ENCODE results near the gene DDX31.

The DDX31 gene

DNA sequence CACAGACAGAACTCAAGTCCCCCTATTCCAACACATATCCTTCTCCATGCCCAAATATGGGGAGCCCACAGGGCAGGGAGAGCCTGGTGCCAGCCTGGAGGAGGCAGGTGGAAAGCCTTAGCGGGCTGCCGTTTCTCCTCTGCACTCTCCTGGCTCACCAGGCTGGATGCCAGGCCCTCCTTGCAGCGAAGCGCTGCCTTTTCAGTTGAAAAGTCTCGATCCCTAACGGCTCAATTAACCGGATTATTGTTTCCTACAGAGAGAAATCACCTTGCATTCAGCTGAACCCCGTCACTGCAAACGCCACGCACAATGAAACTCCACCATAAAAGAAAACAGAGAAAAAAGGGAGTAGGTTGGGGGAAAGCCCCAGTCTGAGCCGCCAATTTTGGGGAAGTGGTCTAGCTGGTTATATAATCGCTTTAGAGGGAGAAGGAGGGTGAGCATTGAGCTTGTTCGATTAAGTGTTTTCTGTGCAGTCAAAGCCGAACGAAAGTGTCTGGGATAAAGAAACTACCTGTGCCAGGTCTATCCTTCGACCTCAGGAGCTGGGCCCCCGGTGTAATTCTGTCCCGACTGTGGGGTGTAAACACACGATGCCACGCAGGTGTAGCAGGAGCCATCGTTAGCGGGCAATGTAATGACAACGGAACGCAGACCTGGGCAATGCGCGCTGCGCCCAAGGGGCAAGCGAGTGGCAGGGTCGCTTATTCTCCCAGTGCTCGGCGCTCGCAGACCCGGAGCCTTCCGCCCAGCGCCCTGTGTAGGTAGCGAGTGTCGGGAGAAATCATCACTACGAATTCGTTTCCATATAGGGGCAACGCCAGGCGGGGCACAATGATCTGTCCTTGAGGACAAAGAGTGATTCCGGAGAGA lies 83.6 kb downstream of the DDX31 start:
- no peak overlapping the region for H3K9ac ChIP-seq (ENCODE audit: low read depth, low read length)
- H3K36me3 ChIP-seq (ENCODE audit: insufficient read depth, low read depth, low read length) = no peaks in the 10 kb centered on the region
- H3K27ac ChIP-seq (ENCODE audit: low read length) = no peak overlapping the region
- H3K9me3 ChIP-seq (ENCODE audit: insufficient read depth, low read depth, low read length) = peaks cover 3% of the 10 kb centered on the region; the same call in 1 of the 2 replicates
- H3K4me3 ChIP-seq (ENCODE audit: low read length) = peak overlapping the region; percentile 26; the same call in 1 of the 2 replicates
- H3K27me3 ChIP-seq (ENCODE audit: insufficient read depth, low read length) = peaks cover 100% of the 10 kb centered on the region
- H3K4me1 ChIP-seq (ENCODE audit: insufficient read depth, low read length) = peaks cover 16% of the 10 kb centered on the region

DNA sequence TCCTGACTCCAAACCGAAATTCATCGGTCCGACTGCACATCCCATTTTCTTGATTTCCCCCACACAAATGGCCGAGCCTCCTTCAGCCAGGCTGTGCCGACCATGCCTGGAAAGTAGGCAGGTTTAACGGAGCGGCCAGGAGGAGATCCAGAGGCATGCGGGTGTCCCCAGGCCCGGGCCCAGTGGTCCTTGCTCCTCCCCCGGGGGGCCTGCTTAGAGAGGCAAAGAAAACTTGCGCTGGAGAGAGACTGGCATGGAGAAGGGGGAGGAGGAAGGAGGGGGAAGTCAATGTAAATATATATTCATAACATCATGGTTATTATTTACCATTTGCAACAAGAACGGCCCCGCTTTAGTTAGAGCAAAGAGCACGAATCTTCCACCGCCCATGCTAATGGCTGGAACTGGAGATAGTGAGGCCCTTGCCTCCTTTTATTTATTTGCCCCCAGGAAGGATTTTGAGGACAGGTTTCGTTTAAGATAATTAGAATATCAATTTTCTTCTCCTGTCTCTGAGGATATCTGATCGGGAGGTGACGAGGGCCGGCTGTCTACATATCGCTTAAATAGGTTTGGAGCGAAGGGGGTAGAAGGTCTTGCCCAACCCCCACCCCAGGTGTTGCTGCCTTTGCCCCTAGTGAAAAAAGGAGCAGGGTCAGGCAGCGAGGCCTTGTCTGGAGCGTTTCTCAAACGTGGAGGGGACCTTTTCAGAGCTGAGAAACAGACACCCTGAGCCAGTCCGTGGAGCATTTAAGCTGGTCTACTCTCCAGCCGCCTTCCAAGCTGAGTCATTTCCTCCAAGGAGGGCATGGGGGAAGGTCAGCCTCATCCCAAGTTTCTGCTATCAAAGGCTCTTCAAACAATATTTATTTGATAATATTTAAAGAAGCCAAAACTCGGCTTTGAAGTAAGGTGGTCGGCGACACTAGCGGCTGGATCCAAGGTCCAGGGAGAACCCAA lies 84.9 kb downstream of the DDX31 start:
- H3K9me3 ChIP-seq (ENCODE audit: insufficient read depth, low read depth, low read length) = peaks cover 4% of the 10 kb centered on the region; the same call in 1 of the 2 replicates
- H3K36me3 ChIP-seq (ENCODE audit: insufficient read depth, low read depth, low read length) = no peaks in the 10 kb centered on the region
- H3K27ac ChIP-seq (ENCODE audit: low read length) = no peak overlapping the region
- H3K4me3 ChIP-seq (ENCODE audit: low read length) = peak overlapping the region; percentile 29; the same call in 1 of the 2 replicates
- H3K27me3 ChIP-seq (ENCODE audit: insufficient read depth, low read length) = peaks cover 100% of the 10 kb centered on the region
- H3K4me1 ChIP-seq (ENCODE audit: insufficient read depth, low read length) = peaks cover 16% of the 10 kb centered on the region
- H3K9ac ChIP-seq (ENCODE audit: low read depth, low read length) = no peak overlapping the region

DNA sequence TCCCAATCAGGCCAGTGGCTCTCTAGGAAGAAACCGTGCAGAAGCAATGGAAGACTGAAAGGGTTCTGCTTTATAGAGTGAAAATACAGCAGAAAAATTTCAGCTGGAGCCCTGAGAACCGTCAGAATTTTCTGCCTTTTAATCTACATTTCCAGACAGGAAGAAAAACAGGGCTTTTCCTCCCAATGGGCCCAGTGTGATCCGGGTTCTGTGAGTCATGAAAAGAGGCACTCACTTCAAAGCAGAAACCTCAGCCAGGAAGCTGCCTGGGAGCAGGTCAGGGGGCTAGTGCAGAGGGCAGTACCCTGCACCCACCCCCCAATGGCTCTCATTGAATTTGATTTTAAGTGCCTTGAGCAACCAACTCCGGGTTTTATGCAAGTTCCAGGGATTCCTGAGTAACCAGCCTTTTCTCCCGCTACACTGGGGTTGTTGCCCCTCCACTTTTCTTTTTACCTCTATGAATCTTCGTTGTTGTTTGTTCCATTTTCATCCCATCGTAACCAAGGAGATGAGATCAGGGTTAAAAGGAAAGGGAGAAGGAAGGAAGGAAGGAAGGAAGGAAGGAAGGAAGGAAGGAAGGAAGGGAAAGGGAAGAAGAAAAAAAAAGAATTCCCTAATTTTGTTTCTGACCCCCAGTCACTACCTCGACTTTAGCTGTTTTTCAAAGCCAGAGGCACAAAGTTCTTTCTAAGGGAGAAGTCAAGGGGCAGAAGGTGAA lies 86.0 kb downstream of the DDX31 start:
- no peaks in the 10 kb centered on the region for H3K36me3 ChIP-seq (ENCODE audit: insufficient read depth, low read depth, low read length)
- no peak overlapping the region for H3K4me3 ChIP-seq (ENCODE audit: low read length)
- peaks cover 16% of the 10 kb centered on the region for H3K4me1 ChIP-seq (ENCODE audit: insufficient read depth, low read length)
- H3K9ac ChIP-seq (ENCODE audit: low read depth, low read length) = no peak overlapping the region
- H3K27ac ChIP-seq (ENCODE audit: low read length) = no peak overlapping the region
- peaks cover 100% of the 10 kb centered on the region for H3K27me3 ChIP-seq (ENCODE audit: insufficient read depth, low read length)
- peaks cover 8% of the 10 kb centered on the region; the same call in 1 of the 2 replicates for H3K9me3 ChIP-seq (ENCODE audit: insufficient read depth, low read depth, low read length)

DNA sequence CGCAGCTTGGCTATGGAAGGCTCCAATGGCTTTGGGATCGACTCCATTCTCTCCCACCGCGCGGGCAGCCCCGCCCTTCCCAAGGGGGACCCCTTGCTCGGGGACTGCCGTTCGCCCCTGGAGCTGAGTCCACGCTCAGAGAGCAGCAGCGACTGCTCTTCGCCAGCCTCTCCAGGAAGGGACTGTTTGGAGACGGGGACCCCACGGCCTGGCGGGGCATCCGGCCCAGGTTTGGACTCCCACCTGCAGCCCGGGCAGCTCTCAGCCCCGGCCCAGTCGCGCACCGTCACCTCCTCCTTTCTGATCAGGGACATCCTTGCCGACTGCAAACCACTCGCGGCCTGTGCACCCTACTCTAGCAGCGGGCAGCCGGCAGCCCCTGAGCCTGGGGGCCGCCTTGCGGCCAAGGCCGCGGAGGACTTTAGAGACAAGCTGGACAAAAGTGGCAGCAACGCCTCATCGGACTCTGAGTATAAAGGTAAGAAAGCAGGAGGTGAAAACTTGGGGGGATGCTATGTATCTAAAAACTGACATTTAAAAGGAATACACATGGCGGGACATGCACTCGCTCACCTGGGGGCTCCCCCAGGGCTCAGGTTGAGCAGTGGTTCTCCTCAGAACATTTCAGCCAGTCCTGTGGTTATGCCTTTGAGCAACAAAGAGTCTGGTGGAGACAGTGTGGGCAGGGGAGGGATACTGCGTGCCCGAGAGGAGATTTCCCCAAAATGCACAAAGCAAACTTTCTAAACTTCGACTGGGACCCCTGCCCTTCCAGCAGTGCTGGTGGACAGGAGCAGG lies 86.8 kb downstream of the DDX31 start:
- H3K4me3 ChIP-seq (ENCODE audit: low read length) = no peak overlapping the region
- peaks cover 100% of the 10 kb centered on the region for H3K27me3 ChIP-seq (ENCODE audit: insufficient read depth, low read length)
- H3K4me1 ChIP-seq (ENCODE audit: insufficient read depth, low read length) = peaks cover 16% of the 10 kb centered on the region
- peaks cover 8% of the 10 kb centered on the region; the same call in 1 of the 2 replicates for H3K9me3 ChIP-seq (ENCODE audit: insufficient read depth, low read depth, low read length)
- no peaks in the 10 kb centered on the region for H3K36me3 ChIP-seq (ENCODE audit: insufficient read depth, low read depth, low read length)
- H3K27ac ChIP-seq (ENCODE audit: low read length) = no peak overlapping the region
- no peak overlapping the region for H3K9ac ChIP-seq (ENCODE audit: low read depth, low read length)

DNA sequence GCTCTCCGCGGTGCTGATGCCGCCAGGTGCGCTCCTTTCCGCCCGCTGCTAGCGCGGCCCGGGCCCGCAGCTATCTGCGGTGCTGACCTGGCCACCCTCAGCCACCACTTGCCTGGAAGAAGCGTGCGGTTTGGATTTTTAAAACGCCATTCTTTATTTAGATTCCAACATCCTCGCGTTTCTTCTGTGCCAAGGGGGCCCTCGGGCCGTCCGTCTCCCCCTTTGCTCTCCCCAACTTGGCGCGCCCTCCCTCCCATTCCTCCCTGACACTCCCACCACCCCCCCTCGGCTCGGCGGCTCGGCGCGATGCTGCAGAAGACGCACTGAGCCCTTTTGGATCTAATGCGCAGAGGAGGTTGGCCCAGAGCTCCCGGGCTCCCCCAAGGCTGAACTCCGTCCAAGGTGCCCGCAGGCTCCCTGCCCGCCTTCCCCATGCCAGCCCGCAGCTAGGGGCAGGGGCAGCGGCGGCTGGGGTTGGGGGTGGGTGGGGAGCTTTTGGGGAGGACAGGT lies 87.5 kb downstream of the DDX31 start, which contains the start of gene BARHL1:
Gene BARHL1, plus strand, starts transcription at position 331 of the 510 bp plus-strand sequence. CDS start 192 bp downstream, outside the sequence.
- peaks cover 5% of the 10 kb centered on the region; the same call in 1 of the 2 replicates for H3K9me3 ChIP-seq (ENCODE audit: insufficient read depth, low read depth, low read length)
- H3K4me1 ChIP-seq (ENCODE audit: insufficient read depth, low read length) = peaks cover 16% of the 10 kb centered on the region
- no peaks in the 10 kb centered on the region for H3K36me3 ChIP-seq (ENCODE audit: insufficient read depth, low read depth, low read length)
- no peak within 1 kb of the TSS for H3K9ac ChIP-seq (ENCODE audit: low read depth, low read length)
- H3K27me3 ChIP-seq (ENCODE audit: insufficient read depth, low read length) = peaks cover 100% of the 10 kb centered on the region
- H3K27ac ChIP-seq (ENCODE audit: low read length) = no peak within 1 kb of the TSS
- peak within 1 kb of the TSS; percentile 61; the same call in 1 of the 2 replicates for H3K4me3 ChIP-seq (ENCODE audit: low read length)

DNA sequence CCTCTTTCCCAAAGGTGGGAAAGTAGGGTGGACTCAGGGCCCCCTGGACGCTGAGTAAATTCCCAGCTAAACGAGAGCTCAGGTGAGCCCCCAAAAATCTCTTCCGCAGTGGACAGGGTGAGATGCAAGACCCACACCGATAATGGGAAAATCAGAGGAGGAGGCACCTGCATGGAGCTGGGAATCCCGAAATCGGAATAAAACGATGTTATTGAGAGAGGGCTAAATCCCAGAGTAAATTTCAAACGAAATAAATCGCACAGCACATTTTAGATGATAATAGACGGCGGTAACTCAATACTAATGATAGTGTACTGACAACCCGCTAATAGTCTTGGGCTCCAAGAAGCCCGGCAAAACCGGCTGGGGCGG lies 90.4 kb downstream of the DDX31 start:
- no peaks in the 10 kb centered on the region for H3K36me3 ChIP-seq (ENCODE audit: insufficient read depth, low read depth, low read length)
- H3K4me3 ChIP-seq (ENCODE audit: low read length) = no peak overlapping the region; the same call in 1 of the 2 replicates
- H3K27me3 ChIP-seq (ENCODE audit: insufficient read depth, low read length) = peaks cover 94% of the 10 kb centered on the region
- peaks cover 5% of the 10 kb centered on the region; the same call in 1 of the 2 replicates for H3K9me3 ChIP-seq (ENCODE audit: insufficient read depth, low read depth, low read length)
- no peak overlapping the region for H3K9ac ChIP-seq (ENCODE audit: low read depth, low read length)
- peaks cover 1% of the 10 kb centered on the region for H3K4me1 ChIP-seq (ENCODE audit: insufficient read depth, low read length)
- no peak overlapping the region for H3K27ac ChIP-seq (ENCODE audit: low read length)

DNA sequence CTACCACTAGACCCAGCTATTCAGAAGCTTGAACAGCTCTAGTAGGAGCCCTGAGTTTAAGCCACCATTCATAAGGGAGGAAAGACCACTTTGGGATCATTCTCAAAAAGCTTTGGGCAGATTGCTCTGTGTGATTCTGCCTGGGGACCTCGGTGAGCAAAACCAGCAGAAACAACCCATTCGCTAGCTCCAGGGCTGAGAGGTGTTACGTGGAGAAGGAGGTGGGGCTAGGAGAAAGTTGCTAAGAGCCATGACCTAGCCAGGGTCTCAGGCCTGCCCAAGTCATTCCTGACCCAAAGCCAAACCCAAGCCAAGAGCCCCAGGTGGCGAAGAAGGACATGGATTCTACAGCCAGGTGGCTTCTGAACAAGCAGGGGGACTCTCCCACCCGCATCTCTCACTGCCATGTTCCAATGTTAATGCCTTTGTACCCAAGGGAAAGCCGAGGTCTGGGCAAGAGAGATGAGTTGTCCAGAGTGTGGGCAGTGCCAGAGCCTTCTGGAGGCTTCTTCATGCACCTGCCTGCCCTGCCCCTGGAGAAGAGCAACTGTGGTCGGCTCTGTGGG lies 91.3 kb downstream of the DDX31 start:
- Histone ChIP-seq H3K36me3 (ENCODE audit: insufficient read depth, low read depth, low read length) (no peaks in the 10 kb centered on the region), H3K4me3 (ENCODE audit: low read length) (no peak overlapping the region), H3K9ac (ENCODE audit: low read depth, low read length) (no peak overlapping the region), H3K27me3 (ENCODE audit: insufficient read depth, low read length) (peaks cover 84% of the 10 kb centered on the region), H3K27ac (ENCODE audit: low read length) (no peak overlapping the region), H3K9me3 (ENCODE audit: insufficient read depth, low read depth, low read length) (peaks cover 5% of the 10 kb centered on the region; the same call in 1 of the 2 replicates), H3K4me1 (ENCODE audit: insufficient read depth, low read length) (no peaks in the 10 kb centered on the region)

DNA sequence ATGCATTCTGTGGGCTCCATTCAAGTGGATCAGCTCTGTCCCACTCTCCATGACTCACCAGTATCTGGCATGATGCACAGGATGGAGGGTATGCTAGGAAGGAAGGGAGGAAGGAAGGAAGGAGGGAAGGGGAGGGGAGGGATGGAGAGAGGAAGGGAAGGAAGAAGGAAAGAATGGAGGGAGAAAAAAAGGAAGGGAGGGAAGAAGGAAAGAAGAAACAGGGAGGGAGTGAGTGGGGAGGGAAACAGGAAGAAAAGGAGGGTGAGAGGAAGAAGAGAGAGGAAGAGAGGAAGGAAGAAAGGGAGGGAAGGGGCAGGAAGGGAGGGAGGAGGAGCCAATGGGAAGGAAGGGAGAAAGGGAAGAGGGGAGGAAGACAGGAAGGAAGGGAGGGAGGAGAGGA lies 92.7 kb downstream of the DDX31 start:
- no peak overlapping the region for H3K4me3 ChIP-seq (ENCODE audit: low read length)
- no peak overlapping the region for H3K27ac ChIP-seq (ENCODE audit: low read length)
- peaks cover 5% of the 10 kb centered on the region; the same call in 1 of the 2 replicates for H3K9me3 ChIP-seq (ENCODE audit: insufficient read depth, low read depth, low read length)
- H3K4me1 ChIP-seq (ENCODE audit: insufficient read depth, low read length) = no peaks in the 10 kb centered on the region
- no peak overlapping the region for H3K9ac ChIP-seq (ENCODE audit: low read depth, low read length)
- H3K36me3 ChIP-seq (ENCODE audit: insufficient read depth, low read depth, low read length) = no peaks in the 10 kb centered on the region
- peaks cover 71% of the 10 kb centered on the region for H3K27me3 ChIP-seq (ENCODE audit: insufficient read depth, low read length)

DNA sequence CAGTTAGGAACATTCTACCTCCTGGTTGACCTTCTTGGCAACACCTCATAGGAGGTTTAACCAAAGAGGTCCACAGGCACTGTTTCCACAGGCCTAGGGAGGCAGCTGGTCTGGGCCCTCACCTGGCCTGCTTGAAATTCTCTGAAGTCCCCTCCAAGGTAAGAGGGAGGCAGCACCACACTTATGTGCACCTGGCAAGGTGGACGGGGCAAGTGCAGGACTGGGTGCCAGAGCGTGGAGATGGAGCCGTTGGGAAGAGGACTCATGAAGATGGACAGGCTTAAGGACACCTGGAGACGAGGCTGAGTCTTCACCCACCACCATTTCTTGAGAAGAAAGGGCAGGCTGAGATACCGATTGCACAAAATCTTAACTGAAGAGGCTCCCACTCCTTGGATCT lies 94.0 kb downstream of the DDX31 start:
- no peaks in the 10 kb centered on the region for H3K4me1 ChIP-seq (ENCODE audit: insufficient read depth, low read length)
- H3K9me3 ChIP-seq (ENCODE audit: insufficient read depth, low read depth, low read length) = peaks cover 5% of the 10 kb centered on the region; the same call in 1 of the 2 replicates
- H3K4me3 ChIP-seq (ENCODE audit: low read length) = no peak overlapping the region
- no peaks in the 10 kb centered on the region for H3K36me3 ChIP-seq (ENCODE audit: insufficient read depth, low read depth, low read length)
- H3K27ac ChIP-seq (ENCODE audit: low read length) = no peak overlapping the region
- peaks cover 58% of the 10 kb centered on the region for H3K27me3 ChIP-seq (ENCODE audit: insufficient read depth, low read length)
- no peak overlapping the region for H3K9ac ChIP-seq (ENCODE audit: low read depth, low read length)

DNA sequence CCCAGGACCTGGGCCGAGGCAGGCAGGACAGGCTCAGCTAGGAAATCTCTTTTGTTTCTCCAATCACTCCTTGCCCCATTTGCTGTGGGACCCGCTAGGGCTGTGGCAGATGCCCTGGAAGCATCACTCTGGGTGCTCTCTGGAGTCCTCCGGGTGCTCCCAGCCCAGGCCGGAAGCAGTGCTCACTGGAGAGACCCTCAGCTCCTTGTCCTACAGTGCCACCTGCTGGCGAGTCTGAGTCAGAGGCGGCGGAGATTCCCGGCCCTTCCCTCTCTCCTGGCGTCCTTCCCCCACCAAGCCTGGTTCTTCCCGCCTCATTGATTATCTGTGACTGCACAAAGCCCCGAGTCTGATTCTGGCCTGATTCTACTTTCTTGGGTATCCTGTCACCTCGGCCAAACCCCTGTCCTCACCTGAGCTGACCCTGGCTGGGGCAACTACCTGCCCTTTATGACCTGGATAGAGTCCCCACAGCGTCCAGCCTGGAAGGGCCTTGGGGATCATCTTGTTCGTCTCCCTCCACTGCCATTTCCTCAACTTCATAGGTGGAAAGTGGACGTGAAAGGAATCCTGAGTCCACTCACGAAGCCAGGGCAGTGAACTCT lies 94.7 kb downstream of the DDX31 start:
- H3K36me3 ChIP-seq (ENCODE audit: insufficient read depth, low read depth, low read length) = no peaks in the 10 kb centered on the region
- H3K9me3 ChIP-seq (ENCODE audit: insufficient read depth, low read depth, low read length) = peaks cover 5% of the 10 kb centered on the region; the same call in 1 of the 2 replicates
- no peak overlapping the region for H3K4me3 ChIP-seq (ENCODE audit: low read length)
- no peak overlapping the region for H3K9ac ChIP-seq (ENCODE audit: low read depth, low read length)
- no peaks in the 10 kb centered on the region for H3K4me1 ChIP-seq (ENCODE audit: insufficient read depth, low read length)
- H3K27me3 ChIP-seq (ENCODE audit: insufficient read depth, low read length) = peaks cover 51% of the 10 kb centered on the region
- no peak overlapping the region for H3K27ac ChIP-seq (ENCODE audit: low read length)

All from iPS-20b (cell line).